Psoas muscle (tissue), 8 donors: ENCODE results near the gene NPB. TPM values are rescaled to one million over a fixed set of nuclear protein-coding genes. Genes with fewer than 3 reads are reported as not detected.

Source experiments
- ATAC-seq, 4 donors: fragments of 200-7000 bp; cut with Tn5 transposase; one replicate each; pipeline ENCODE4 v1.9.1; 2020; ENCODE audit warnings: moderate library complexity in 3 of 4, mild to moderate bottlenecking in 2 of 4
- DNase-seq, 2 donors: peaks; one replicate each; pipeline ENCODE4 v3.0.0-alpha.2; 2020
- H3K27ac ChIP-seq: fragments of 200-600 bp; one replicate; pipeline ENCODE4 v1.8.0; 2022
- H3K27me3 ChIP-seq, 3 donors: fragments of 200-600 bp in 1 of 3; one replicate each; pipeline versions ENCODE4 v1.6.1 to v1.8.0; 2013 to 2022; ENCODE audit warnings: low read length in 2 of 3, mild to moderate bottlenecking in 2 of 3, moderate library complexity in 1 of 3; ENCODE audit not compliant: insufficient read depth in 3 of 3
- H3K36me3 ChIP-seq, 2 donors: fragments of 200-600 bp in 1 of 2; one replicate each; pipeline versions ENCODE4 v1.6.1 to v1.8.0; 2013 to 2022; ENCODE audit warnings: low read depth in 1 of 2, mild to moderate bottlenecking in 1 of 2, moderate library complexity in 1 of 2; ENCODE audit not compliant: insufficient read depth in 1 of 2
- H3K4me1 ChIP-seq: fragments of 200-600 bp; one replicate; pipeline ENCODE4 v1.8.0; 2022
- H3K4me3 ChIP-seq: fragments of 200-600 bp; one replicate; pipeline ENCODE4 v1.8.0; 2022; ENCODE audit warnings: mild to moderate bottlenecking
- H3K9me3 ChIP-seq: fragments of 200-600 bp; one replicate; pipeline ENCODE4 v1.8.0; 2022
- whole genome bisulfite sequencing, 3 donors: extraction: QIAGEN DNeasy Blood & Tissue Kit; methylation state at CpG; one replicate each; pipeline versions ENCODE4 v1.1.6 to v1.1.7; 2013; 5-methylcytosine and 5-hydroxymethylcytosine counted together
- intact Hi-C, 2 donors: fragments of 100-400 bp; cut with DNase I; formaldehyde crosslinking; loops; one replicate each; pipeline versions ENCODE4 v1.11.0 to v1.14.2; 2022
- polyA plus RNA-seq, 3 donors: library from polyadenylated mRNA; stranded (reverse); fragments of 200-250 nt; gene quantifications; one replicate each; pipeline ENCODE4 v1.2.3, GENCODE V29; 2013
- total RNA-seq, 4 donors: library from RNA; stranded (reverse); fragmentation: NEBNext Ultra II Directional in 2 of 4; extraction: Animal tissue kit (Norgen Biotek cat#: 25700) in 2 of 4; gene quantifications; one replicate each; pipeline versions ENCODE4 v1.2.1 to v1.2.4, GENCODE V29; 2021 to 2023
- TF ChIP-seq, protein P1 (sequence below): fragments of 200-600 bp; IDR thresholded peaks from one replicate; pipeline ENCODE4 v1.8.0; 2022; ENCODE audit warnings: antibody characterized with exemption
- donor health status: healthy with polysubstance abuse.
- donor health status: DM: no; HTN: no; CAD: no; lungs with moderate emphysema.
- donor health status: Bipolar disorder and iron deficiency.
- donor health status: healthy.
- donor health status: DM: yes; HTN: yes; CAD: no.
- donor health status: DM: no; HTN: no; CAD: no.
- donor health status: DM: no; HTN: no; CAD: no.
- donor health status: DM: yes; HTN: yes; CAD: no.

The NPB gene
- total and polyA plus RNA-seq, 7 donors: 0.42 to 2.9 (median 0.73) TPM

DNA sequence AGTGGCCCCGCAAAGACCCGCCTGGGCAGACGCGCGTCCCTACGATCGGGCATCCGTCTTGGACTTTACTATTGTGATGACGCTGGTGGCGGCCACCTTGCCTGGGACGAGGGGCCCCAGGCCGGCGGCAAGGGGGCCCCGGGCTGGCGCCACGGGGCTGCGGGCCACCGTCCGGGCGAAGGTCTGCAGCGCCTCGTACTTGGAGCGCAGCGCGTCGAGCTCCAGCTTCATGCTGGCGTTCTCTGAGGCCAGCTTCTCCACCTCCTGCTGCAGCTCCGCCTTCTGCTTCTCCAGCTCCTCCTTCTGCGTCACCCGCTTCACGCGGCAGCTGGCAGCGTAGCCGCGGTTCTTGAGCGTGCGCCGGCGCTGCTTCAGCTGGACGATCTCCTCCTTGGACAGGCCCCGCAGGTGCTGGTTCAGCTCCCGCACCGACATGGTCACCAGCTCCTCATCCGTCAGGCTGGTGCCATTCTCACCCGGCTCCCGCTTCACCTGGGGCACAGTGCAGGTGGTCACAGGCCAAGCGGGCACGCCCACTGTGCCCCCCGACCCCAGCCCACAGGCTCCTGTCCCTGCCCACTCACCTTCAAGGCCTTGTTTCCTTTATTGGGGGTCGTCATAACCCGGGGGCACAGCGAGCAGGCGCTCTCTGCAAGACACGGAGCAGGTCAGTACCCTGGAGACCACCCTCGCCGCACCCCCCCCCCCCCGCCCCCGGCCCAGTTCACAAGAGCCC lies 20.7 kb downstream of the NPB start:
- intact Hi-C loops: loop anchor here in 1 of 2 donors (5.0 kb wide), 1 partner anchor 50 kb away; the partner anchor contains the start of gene ARHGDIA

DNA sequence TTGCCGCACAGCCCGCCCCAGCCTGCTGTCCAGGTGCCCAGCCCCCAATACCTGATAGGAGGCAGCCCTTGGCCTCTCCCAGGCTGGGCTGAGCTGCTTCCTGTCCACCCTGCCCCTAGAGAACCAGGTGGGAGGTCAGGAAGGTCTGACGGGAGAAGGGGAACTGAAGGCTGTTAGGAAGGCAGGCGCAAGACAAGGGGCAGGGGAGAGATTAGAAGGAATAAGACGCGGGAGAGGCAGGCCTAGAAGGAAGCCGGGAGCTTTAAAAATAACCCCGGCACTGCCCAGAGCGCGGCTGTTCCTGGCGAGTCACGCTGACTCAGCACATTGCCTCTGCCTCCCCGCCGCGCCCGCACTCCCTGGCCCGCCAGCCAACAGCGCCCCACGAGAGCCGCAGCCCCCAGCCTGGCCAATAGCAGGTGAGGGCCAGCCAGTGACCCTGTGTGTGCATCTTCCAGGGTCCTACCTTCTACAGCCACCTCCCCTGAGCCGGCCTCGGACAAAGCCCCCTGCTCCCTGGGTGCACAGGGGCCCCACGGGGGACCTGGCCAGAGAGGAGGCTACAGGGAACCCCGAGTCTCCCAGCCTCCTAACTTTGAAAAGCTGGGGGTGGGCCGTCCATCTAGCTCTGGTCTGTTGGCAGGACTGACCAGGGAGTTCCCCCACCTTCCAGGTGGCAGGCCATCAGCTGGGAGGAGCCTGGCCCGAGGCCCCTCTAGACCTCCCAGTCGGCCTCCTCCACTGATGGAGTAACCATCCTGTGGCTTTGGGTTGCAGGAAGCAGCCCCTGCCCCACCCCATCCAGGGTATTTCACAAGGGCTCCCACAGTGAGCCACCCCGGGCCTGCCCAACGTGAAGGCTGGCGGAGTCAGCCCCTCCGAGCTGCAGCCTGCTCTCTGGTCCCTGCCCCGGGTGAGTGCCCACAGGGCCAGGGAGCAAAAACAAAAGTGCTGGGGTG lies 21.5 kb downstream of the NPB start:
- H3K27ac ChIP-seq: peak overlapping the region; percentile 81

More for the DNA sequence above, 20.7 kb downstream of the NPB start:
- peak overlapping the region; percentile 76 for H3K4me3 ChIP-seq
- H3K36me3 ChIP-seq: peaks cover 0 to 40% of the 10 kb centered on the region in 2 donors
- ATAC-seq (peak; percentile 14 to 51 (median 20)), DNase-seq (peak in 1 of 2 donors; percentile 79)
- peaks cover 74% of the 10 kb centered on the region for H3K4me1 ChIP-seq
- no peaks in the 10 kb centered on the region for H3K9me3 ChIP-seq
- TF ChIP-seq, protein P1, sequence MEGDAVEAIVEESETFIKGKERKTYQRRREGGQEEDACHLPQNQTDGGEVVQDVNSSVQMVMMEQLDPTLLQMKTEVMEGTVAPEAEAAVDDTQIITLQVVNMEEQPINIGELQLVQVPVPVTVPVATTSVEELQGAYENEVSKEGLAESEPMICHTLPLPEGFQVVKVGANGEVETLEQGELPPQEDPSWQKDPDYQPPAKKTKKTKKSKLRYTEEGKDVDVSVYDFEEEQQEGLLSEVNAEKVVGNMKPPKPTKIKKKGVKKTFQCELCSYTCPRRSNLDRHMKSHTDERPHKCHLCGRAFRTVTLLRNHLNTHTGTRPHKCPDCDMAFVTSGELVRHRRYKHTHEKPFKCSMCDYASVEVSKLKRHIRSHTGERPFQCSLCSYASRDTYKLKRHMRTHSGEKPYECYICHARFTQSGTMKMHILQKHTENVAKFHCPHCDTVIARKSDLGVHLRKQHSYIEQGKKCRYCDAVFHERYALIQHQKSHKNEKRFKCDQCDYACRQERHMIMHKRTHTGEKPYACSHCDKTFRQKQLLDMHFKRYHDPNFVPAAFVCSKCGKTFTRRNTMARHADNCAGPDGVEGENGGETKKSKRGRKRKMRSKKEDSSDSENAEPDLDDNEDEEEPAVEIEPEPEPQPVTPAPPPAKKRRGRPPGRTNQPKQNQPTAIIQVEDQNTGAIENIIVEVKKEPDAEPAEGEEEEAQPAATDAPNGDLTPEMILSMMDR: no peak
- peak overlapping the region; percentile 81 for H3K27ac ChIP-seq
- 81 to 86% (median 84%) methylated on average over 54 to 58 of the region's 58 CpGs for WGBS, 3 donors
- no peaks in the 10 kb centered on the region for H3K27me3 ChIP-seq

DNA sequence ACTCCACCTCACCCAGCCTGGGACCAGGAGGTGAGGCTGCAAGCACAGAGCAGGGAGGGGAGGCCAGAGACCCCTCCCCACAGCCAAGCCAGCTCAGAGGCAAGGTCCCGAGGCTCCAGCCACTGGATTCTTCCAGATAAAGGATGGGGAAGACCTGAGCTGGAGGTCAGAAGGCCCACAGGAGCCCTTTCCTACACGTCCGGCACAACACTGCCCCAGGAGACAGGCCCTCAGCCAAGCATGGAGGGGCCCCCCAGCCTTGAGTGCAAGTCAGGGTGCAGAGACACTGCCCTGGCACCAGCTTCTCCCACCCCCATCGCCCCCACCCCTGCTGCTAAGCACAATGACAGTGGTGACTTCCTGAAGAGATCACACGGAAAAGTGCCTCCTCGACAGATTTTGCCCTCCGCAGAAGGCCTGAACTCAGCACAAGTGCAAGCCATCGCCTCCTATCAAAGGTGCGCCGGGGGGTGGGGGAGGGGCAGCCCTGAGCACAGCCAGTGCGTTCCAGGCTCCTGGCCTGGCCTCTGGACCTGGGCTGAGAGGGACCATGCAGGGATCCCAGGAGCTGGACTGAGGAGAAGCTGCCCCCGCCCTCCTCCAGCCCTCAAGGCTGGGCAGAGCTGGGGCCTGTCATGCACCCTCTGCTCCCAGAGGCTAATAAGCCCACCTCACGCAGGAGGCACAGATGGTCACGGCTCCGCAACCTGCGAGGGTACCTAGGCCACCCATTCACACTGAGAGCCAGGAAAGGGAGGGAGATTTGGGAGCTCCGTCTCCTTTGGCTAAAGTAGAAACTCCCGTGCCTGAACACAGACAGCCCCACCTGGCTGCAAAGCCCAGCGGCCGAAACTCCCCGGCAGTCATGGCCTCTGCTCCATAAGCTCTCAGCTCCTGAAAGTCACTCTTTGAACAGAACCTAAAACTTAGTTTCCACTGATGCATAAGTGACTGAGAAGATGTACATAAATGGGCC lies 22.8 kb downstream of the NPB start:
- ATAC-seq (no peak), DNase-seq (no peak)
- Histone ChIP-seq H3K9me3 (no peaks in the 10 kb centered on the region), H3K4me3 (peak overlapping the region; percentile 76), H3K4me1 (peaks cover 58% of the 10 kb centered on the region), H3K27me3 (no peaks in the 10 kb centered on the region), H3K36me3 (peaks cover 0 to 29% of the 10 kb centered on the region in 2 donors), H3K27ac (peak overlapping the region; percentile 81)
- TF ChIP-seq, protein P1: no peak
- WGBS, 3 donors: 48 to 71% (median 57%) methylated on average over 19 to 21 of the region's 21 CpGs
- intact Hi-C loops: loop anchor here in 1 of 2 donors (5.0 kb wide), 1 partner anchor 53 kb away; the partner anchor contains the start of gene ARHGDIA

More for the DNA sequence above, 21.5 kb downstream of the NPB start:
- DNase-seq: peak; percentile 80 to 89
- Histone ChIP-seq H3K36me3 (peaks cover 0 to 40% of the 10 kb centered on the region in 2 donors), H3K4me1 (peaks cover 69% of the 10 kb centered on the region), H3K27me3 (no peaks in the 10 kb centered on the region), H3K4me3 (peak overlapping the region; percentile 76), H3K9me3 (no peaks in the 10 kb centered on the region)
- TF ChIP-seq, protein P1: no peak
- peak; percentile 64 to 77 (median 69) for ATAC-seq
- intact Hi-C loops: loop anchor here in 1 of 2 donors (5.0 kb wide), 1 partner anchor 51 kb away; the partner anchor contains the start of gene ARHGDIA
- 16 to 22% (median 21%) methylated on average over 30 to 32 of the region's 32 CpGs for WGBS, 3 donors
